Activated CD4-positive, alpha-beta T cell treated with anti-CD3 and anti-CD28 coated beads for 4 hours (primary cell): ENCODE data around the gene AFF3.
"Not testable (repeated sequence)": the region's sequence is repeated elsewhere in the genome, so short reads cannot be mapped to it uniquely, and the experiment has no call there.

Experiments
- DNase-seq, 2 donors: peaks; one replicate each; pipeline ENCODE4 v3.0.0-alpha.2; 2020

The AFF3 gene

GRCh38 chr2:99776206-99776905, 366.0 kb downstream of the AFF3 start:
- DNase-seq: no peak

DNA sequence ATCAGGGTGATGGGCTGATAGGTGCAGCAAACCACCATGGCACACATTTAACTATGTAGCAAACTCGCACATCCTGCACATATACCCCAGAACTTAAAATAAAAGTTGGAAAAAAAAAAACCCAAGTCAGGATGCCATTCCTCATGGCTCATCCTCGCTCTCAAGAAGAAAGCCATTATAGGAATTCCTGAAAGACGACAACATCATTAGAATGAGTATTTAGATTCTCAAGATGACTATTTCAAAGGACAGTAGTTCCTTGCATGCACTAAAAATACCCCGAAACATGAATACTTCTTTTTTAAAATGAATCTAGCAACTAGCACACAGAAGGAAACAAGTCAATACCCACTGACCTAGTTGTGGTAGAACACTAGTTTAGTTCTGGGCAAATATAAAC, 366.8 kb downstream of the AFF3 start:
- DNase-seq: no peak

- not testable (repeated sequence) for DNase-seq
These were observed 368.7 kb downstream of the AFF3 start for GRCh38 chr2:99773642-99774041.

- DNase-seq: no peak
These were observed 369.6 kb downstream of the AFF3 start for GRCh38 chr2:99772591-99773331.

DNA sequence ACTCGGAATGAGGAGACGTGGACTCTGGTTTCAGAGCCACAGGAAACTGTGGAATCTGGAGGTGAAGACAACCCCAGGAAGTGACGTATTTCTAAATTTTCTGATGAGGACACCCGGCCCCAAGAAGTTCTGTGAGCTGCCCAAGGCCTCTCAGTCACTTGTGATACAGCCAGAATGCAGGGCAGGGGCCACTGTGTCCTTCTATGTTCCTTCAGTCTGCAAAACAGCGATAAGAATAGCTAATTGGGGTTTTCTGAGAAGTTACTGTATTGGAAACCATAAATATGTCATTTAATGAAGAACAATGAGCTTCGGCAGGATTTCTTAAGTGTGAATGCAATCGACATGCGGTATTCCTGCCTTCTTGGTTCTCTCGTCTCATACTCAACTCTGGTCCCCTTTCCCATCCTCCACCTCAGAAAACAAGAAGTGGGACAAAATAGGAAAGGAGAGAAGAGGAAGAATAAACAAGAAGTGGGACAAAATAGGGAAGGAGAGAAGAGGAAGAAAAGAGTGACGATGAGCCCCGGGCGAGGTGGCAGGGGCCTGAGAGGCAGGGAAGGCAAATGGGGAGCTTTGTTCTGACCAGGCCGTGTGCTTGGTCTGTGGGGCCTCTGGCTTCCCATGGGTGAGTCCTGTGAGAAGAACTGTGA, 370.6 kb downstream of the AFF3 start:
- DNase-seq: no peak

GRCh38 chr2:99770876-99771275, 371.5 kb downstream of the AFF3 start:
- DNase-seq: no peak

DNA sequence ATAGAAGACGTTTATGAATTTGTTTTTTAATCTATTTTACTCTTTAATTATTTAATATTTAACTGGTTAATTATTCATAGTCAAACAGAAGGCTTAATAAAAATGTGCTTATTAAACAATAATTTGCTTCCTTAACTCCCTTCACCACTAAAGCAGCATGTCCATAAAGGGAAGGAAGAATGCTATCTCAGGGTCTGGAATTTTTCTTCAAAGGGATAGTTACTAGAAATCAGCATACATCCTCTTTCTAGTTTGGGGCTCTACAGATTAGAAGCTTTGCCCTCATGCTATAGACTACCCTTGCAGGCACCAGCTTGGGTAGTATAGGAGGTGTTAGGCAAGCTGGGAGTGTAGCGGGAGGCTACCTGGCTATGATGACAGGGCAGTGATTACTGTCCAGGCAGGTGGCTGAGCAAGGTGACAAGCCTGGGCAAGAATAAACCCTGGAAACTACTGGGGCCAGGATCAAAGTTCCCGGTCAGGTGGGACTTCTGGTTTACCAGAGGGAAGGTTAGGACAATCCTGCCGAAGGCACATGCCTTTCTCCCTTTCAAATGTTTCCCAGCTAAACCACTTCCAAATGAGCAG, 376.6 kb downstream of the AFF3 start:
- no peak for DNase-seq

- DNase-seq: no peak
These were observed 378.6 kb downstream of the AFF3 start for GRCh38 chr2:99763764-99764163.

DNA sequence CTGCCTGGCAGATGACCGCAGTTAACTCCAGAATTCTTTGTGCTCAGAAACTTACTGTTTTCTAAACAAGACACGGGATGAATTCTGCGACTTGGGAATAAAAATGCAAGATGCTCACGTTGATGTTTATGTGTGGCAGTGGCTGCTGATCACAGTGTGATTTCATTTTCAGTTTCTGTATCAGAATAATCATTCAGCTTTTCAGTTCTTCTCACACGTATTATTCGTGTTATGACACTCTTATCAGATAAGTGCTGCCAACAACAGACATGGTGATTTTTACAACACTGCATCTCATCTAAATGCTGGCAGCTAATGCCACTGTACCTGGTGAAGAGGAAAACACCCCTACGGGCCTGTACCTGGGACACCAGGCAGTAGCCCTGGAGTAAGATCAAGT, 379.7 kb downstream of the AFF3 start:
- DNase-seq: no peak

GRCh38 chr2:99757611-99758114, 384.7 kb downstream of the AFF3 start:
- DNase-seq: no peak

DNA sequence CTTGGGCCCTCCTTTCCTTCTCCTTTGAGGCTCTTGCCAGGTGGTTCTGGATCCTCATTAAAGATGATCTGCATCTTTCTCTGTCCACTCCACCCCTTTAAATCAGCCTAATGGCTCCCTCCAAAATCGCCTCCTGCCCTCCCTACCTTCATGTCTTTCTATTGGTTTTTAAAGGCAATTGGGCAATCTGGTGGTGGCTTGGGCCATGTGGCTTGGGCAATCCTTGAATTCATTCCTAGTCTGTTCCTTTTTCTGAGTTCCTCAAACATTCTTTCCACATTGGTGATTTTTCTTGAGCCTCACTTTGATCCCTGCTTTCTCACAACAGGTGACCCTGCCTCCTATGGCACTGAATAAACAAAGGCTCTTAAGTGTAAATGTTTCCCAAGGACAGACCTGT, 386.3 kb downstream of the AFF3 start:
- no peak for DNase-seq

- DNase-seq: no peak
These were observed 388.2 kb downstream of the AFF3 start for GRCh38 chr2:99754210-99754609.

GRCh38 chr2:99753505-99753904, 388.9 kb downstream of the AFF3 start:
- DNase-seq: no peak

GRCh38 chr2:99748344-99748743, 394.0 kb downstream of the AFF3 start:
- no peak for DNase-seq

DNA sequence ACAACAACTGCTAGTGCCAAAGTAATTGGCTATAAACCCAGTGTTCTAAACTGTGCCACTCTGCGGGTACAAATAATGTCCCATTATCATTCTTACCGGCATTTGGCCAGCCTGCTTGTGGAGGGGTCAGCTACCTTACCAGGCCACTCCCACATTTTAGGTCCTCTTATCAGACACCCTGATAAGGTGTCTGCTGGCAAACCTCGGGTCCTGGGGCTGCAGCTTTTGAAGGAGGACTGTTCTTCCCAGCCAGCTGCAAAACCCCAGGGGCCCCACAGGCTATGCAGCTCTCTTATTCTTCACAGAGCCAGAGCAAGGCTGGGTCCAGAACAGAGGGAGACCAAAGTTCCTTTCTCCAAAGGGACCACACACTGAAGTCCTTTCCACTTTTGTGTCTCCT, 394.5 kb downstream of the AFF3 start:
- no peak for DNase-seq

GRCh38 chr2:99743146-99743545, 399.2 kb downstream of the AFF3 start:
- DNase-seq: no peak

GRCh38 chr2:99737537-99737936, 404.9 kb downstream of the AFF3 start:
- DNase-seq: no peak

DNA sequence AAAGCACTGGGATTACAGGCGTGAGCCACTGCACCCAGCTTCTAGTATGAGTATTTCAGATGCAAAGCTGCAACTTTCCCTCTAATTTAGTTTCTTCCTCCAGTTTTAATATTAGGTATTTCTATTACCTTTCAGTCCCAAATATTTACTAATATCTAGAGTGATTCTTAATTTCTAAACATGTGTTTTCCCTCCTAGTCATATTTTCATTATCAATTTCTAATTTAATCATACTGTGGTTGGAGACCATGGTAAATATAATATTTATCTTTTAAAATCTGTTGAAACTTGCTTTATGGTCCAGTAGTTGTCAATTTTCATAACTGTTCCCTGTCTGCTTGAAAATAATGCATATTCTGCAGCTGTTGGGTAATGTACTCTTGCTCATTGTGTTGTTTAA, 406.6 kb downstream of the AFF3 start:
- no peak for DNase-seq

GRCh38 chr2:99735314-99735713, 407.1 kb downstream of the AFF3 start:
- DNase-seq: not testable (repeated sequence)

- no peak for DNase-seq
These were observed 408.2 kb downstream of the AFF3 start for GRCh38 chr2:99734236-99734635.

- no peak for DNase-seq
These were observed 413.0 kb downstream of the AFF3 start for GRCh38 chr2:99729104-99730025.

DNA sequence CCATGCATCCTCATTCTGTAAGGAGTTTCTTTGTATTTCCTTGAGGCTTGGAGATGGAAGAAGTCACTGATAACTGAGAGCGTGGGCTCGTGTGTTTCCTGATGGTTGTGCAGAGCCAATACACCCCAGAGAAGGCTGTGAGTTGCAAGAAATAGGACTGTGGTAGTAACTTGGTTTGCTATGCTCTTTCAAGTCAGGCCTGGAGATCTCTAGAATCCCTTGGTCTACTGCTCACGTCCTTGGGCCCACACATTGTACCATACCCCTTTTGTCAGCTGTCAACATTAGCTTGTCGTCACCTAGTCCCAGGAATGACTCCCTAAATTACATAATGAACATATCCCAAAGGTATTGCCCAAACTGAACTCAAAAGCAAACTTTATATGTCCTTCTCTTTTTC, 414.2 kb downstream of the AFF3 start:
- DNase-seq: no peak
